Measurements from ENCODE around the gene REV3L. TPM values are rescaled to one million over a fixed set of nuclear protein-coding genes. Genes with fewer than 3 reads are reported as not detected.

The REV3L gene
- total and polyA plus RNA-seq, 9 of the 15 experiments (the other 6 are each of a cell fraction or from before 2014, with no cell fraction given): 5.5 to 24.4 (median 14.4) TPM

GRCh38 chr6:111524252-111524651 is 41.2 kb upstream of the REV3L start (continued):
- TF ChIP-seq E2F4 (CRISPR knock-in tag; IDR thresholded peaks at IDR 0.05; ENCODE audit: low read depth): no peak
- TF ChIP-seq, protein P1, sequence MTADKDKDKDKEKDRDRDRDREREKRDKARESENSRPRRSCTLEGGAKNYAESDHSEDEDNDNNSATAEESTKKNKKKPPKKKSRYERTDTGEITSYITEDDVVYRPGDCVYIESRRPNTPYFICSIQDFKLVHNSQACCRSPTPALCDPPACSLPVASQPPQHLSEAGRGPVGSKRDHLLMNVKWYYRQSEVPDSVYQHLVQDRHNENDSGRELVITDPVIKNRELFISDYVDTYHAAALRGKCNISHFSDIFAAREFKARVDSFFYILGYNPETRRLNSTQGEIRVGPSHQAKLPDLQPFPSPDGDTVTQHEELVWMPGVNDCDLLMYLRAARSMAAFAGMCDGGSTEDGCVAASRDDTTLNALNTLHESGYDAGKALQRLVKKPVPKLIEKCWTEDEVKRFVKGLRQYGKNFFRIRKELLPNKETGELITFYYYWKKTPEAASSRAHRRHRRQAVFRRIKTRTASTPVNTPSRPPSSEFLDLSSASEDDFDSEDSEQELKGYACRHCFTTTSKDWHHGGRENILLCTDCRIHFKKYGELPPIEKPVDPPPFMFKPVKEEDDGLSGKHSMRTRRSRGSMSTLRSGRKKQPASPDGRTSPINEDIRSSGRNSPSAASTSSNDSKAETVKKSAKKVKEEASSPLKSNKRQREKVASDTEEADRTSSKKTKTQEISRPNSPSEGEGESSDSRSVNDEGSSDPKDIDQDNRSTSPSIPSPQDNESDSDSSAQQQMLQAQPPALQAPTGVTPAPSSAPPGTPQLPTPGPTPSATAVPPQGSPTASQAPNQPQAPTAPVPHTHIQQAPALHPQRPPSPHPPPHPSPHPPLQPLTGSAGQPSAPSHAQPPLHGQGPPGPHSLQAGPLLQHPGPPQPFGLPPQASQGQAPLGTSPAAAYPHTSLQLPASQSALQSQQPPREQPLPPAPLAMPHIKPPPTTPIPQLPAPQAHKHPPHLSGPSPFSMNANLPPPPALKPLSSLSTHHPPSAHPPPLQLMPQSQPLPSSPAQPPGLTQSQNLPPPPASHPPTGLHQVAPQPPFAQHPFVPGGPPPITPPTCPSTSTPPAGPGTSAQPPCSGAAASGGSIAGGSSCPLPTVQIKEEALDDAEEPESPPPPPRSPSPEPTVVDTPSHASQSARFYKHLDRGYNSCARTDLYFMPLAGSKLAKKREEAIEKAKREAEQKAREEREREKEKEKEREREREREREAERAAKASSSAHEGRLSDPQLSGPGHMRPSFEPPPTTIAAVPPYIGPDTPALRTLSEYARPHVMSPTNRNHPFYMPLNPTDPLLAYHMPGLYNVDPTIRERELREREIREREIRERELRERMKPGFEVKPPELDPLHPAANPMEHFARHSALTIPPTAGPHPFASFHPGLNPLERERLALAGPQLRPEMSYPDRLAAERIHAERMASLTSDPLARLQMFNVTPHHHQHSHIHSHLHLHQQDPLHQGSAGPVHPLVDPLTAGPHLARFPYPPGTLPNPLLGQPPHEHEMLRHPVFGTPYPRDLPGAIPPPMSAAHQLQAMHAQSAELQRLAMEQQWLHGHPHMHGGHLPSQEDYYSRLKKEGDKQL (CRISPR knock-in tag; IDR thresholded peaks at IDR 0.05; ENCODE audit: borderline replicate concordance): no peak
- TF ChIP-seq ATF1 (CRISPR knock-in tag; IDR thresholded peaks at IDR 0.05): no peak
- no peak for TF ChIP-seq ATF1 (tag; IDR thresholded peaks at IDR 0.05)
- TF ChIP-seq HOXB6 (CRISPR knock-in tag; IDR thresholded peaks at IDR 0.05; ENCODE audit: borderline replicate concordance): no peak
- TF ChIP-seq GATA2 (CRISPR knock-in tag; IDR thresholded peaks at IDR 0.05): no peak
